GM12892 (cell line): ENCODE data around the gene CSTF1.

Experiments
- DNase-seq: peaks from one replicate; pipeline ENCODE4 v3.0.0; 2011; ENCODE audit not compliant: insufficient read length
- FAIRE-seq: peaks from 2 replicates; lab custom pipeline; 2011; peaks lifted over from hg19 to GRCh38; lab: Jason Lieb, UNC
- POLR2A ChIP-seq: IDR thresholded peaks from 2 replicates; pipeline ENCODE4 v1.6.1; 2011; ENCODE audit warnings: low read depth, low read length, control low read depth
- POLR2AphosphoS5 ChIP-seq: IDR thresholded peaks from 2 replicates; pipeline ENCODE4 v1.6.1; 2011; ENCODE audit warnings: low read depth, low read length, control low read depth
- TAF1 ChIP-seq: IDR thresholded peaks from 2 replicates; pipeline ENCODE4 v1.6.1; 2011; ENCODE audit warnings: low read depth, mild to moderate bottlenecking, control low read depth, low read length, borderline replicate concordance

CSTF1 gene

DNA sequence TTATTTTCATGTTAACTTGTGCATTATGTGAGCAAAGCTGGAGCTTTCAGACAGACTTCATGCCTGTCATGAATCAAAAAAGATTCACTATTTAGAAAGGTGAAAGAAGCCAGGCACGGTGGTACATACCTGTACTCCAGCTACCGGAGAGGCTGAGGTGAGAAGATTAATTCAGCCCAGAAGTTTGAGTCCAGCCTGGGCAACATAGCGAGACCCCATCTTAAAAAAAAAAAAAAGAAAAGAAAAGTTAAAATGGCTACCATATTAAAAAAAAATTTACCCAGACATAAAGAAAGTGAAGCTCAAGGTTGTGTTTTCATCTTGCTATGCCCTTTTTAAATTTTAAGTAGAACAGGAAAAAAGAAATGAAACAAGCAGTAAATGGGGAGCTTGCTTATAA lies 20.5 kb downstream of the CSTF1 start:
- TF ChIP-seq POLR2AphosphoS5 (no peak), POLR2A (no peak), TAF1 (no peak)
- DNase-seq (no peak), FAIRE-seq (no peak)

DNA sequence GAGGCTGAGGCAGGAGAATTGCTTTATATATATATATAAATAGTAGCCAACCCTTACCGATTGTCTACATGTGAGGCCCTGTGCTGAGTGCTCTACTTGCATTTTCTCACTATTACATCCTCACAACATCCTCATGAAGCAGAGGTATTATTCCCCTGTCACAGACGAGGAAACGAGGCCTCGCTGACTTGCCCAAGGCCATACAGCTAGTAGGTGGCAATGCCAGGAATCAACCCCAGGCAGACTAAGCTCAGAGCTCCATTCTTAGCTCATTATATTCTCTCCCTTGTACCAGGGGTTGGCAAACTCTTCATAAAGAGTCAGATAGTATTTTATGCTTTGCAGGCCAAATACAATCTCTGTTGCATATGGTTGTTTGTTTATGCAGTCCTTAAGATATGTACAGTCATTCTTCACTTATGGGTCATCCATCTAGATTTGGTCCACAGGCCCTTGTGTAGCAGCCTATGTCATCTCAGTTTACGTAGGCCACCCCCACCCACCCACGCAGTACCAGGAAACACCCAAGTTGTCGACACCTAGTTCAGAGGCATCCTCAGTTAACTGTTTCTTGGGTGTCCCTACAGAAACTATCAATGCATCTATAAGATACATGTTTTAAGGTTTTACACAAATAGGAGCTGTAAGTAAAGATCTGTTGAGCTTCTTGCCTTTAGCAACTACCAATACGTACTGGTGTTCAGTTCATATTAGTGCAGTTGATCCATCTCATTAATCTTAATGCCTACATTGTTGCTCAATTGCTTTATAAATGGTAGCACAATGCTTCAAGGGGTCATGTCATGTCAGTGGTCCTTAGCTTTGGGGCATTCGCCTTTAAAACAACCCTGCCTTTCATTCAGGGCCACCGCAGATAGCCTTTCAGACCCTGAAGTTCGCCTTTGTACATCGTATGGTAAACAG lies 22.7 kb downstream of the CSTF1 start:
- FAIRE-seq (no peak), DNase-seq (no peak)
- TF ChIP-seq TAF1 (no peak), POLR2A (no peak), POLR2AphosphoS5 (no peak)

DNA sequence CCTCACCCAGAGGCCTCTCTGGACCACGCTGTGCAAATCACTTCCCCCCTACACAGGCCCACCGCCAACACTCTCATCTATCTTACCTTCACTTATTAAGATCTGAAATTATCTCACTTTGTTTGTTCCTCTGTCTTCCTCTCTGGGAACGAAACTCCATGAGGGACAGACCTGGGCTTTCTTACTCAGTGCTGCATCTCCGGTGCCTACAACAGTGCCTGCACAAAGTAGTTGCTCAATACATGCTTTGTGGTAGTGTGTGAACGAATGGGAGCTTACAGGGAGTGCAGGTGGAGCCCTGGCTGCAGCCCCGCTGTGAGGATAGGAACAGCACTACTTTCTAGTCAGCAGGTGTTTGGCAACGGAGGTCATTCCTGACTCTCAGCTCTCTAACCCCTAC lies 25.0 kb downstream of the CSTF1 start:
- DNase-seq: no peak
- TF ChIP-seq POLR2AphosphoS5 (no peak), TAF1 (no peak), POLR2A (no peak)
- FAIRE-seq: no peak

DNA sequence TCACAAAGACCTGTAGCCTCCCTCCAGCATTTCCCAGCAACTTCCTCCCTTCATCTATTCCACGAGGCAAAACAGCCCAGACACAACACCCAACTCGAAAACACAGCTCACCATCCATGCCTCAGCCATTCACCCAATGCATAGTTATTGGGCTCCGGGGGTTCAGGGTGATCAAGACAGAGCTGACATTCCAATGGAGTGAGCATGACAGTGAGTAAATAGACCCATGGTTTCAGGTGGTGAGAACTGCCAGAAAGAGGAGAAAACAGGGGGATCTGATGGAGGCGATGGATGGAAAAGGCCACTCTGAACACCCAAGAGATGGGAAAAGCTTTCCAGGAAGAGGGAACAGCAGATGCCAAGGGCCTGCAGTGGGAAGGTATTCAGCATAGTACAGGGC lies 25.5 kb downstream of the CSTF1 start:
- TF ChIP-seq POLR2A: no peak
- TF ChIP-seq TAF1: no peak
- no peak for TF ChIP-seq POLR2AphosphoS5
- FAIRE-seq: no peak
- no peak for DNase-seq

DNA sequence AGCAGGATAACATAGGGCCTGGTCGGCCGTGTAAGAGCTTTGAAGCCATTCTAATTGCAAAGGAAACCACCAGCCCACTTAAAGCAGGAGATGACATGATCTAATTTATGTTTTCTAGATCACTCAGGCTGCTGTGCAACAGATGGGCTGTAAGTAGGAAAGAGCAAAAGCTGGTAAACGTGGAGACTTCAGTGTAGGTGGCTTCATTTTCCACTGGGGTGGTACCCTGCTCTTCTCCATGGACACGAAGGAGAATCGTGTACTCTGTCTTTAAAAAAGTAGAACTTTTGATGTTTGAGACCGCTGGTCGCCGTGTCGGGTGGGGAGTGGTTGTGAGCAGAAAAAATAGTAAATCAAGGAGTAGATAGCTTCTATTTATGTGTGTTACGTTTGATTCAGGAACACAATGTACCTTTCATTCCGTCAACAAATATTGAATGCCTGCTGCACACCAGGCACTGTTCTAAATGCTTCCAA lies 26.0 kb downstream of the CSTF1 start:
- no peak for DNase-seq
- TF ChIP-seq POLR2A (no peak), POLR2AphosphoS5 (no peak), TAF1 (no peak)
- FAIRE-seq: no peak

DNA sequence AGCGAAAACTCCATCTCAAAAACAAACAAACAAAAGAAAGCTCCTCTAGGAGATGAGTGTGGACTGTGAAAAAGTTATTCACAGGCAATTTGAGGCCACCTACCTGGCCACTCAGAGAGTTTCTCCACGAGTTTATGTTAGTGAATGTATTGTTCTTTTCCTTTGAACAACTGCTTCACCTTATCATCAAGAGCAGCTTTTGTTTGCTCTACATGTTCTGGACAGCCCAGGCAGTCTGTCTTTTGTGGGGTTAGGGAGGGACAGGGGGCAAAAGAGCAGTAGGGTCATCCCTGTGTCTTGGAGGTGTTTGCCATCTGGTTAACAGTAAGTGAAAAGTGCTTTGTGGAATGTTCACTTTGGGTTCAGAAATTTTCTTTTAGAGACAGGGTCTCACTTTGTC lies 27.6 kb downstream of the CSTF1 start:
- TF ChIP-seq POLR2AphosphoS5 (no peak), TAF1 (no peak), POLR2A (no peak)
- DNase-seq (no peak), FAIRE-seq (no peak)

DNA sequence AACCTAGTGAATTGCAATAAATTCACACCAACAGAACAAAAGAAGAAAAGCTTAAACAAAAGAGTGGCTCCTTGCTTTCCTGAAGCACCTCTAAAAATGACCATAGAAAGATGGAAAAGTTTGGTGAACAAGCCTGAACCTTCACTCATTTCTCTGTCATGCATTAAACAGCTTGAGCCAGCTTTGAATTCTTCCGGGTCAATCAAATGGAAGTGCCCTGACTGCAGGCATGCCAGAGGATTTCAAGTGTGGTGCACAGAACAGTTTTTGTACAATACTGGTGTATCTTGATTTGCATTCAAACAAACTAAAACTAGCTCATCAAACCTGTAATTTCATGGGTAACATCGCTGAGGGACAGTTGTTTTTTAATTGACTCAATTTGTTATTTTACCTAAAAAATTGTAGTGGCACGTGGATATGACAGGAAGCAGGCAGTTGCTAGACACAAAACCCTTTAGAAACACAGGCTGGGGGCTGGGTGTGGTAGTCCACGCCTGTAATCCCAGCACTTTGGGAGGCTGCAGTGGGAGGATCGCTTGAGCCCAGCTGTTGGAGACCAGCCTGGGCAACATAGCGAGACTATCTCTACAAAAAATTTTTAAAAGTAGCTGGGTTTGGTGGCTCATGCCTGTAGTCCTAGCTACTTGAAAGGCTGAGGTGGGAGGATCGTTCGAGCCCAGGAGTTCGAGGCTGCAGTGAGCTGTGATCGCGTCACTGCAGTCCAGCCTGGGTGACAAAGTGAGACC lies 28.7 kb downstream of the CSTF1 start:
- no peak for DNase-seq
- no peak for FAIRE-seq
- no peak for TF ChIP-seq POLR2A
- no peak for TF ChIP-seq POLR2AphosphoS5
- no peak for TF ChIP-seq TAF1

DNA sequence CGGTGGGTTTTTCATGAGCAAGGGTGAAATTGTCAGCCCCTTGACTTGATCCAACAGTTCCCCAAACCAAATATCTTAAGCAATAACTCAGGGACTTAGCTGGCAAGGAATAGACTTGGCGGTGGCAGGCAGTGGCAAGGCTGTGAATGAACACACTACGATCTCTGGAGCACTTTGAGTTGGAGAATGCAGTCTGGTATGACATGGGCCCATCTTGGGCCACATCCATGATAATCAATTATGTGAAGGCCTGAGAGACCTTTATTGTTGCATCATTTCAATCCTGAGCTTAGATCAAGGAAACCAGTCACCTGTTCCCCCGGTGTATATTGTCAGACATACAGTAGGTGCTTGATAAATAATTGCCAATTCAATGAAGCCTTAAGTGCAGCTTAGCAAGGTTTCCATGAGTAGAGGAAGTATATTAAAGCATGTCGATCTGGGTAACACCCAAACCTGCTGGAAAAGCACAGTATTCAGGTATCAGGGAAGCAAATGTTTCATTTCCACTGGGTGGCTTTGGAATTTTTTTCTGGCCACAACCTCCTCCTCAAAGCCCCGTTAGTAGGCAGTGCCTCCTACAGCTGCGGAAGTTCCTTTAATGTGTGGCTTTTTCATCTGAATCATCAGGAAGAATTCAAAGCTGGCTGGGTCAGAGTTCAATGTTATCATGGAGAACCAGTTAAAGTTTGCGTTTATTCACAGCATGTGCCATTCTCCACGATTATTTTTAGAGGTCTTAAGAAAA lies 29.8 kb downstream of the CSTF1 start:
- no peak for FAIRE-seq
- TF ChIP-seq TAF1 (no peak), POLR2AphosphoS5 (no peak), POLR2A (no peak)
- no peak for DNase-seq

DNA sequence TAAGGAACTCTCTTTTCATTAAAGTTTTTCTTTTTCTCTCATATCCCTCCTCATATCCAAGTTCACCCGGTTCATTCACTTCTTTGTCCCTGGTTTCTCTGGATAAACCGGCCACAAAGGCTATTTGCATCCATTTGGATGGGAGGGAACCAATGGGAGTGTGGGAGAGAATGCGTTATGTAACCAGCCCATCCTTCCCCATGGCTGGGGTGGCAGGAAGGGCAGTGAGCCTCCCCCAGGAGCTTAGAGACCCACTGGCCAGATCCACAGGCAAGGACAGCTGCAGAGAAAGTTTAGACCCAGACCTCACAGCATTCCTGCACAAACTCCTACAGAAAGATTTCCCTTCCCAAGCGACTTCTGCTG lies 30.4 kb downstream of the CSTF1 start:
- no peak for FAIRE-seq
- TF ChIP-seq POLR2AphosphoS5 (no peak), POLR2A (no peak), TAF1 (no peak)
- no peak for DNase-seq

DNA sequence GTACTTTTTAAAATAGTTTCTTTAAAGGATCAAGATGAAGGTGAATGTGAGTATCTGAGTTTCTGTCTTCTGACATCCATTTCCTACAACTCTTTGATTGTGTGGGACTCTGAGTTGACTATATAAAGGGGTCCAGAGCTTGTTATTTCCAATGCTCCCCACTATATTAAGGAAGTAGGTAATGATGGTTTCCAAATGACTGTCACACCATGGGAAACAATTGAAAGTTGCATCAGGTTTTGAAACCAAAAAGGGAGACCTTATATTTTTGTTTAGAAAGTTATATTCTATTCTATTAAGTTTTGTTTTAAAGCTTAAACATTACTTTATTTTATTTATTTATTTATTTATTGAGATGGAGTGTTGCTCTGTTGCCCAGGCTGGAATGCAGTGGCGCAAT lies 30.8 kb downstream of the CSTF1 start:
- TF ChIP-seq POLR2AphosphoS5 (no peak), POLR2A (no peak), TAF1 (no peak)
- no peak for FAIRE-seq
- DNase-seq: no peak

DNA sequence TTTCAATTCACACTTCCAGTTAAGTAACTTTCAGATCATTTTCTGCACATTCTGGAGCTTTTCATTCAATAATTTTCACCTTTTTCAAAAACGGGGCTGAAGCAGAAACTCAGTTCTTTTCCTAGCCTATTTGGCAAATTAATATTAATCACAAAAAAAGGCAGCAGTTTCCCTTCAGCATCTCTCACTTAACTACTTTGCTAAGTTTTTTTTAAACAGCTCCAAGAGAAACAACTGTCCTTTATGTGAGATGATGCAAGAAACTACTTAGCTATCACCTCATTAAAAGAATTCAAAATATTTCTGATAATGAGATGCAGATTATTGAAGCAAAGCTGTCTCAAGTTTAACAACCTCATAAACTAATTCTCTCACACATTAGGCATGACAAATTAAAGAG lies 31.4 kb downstream of the CSTF1 start:
- DNase-seq (no peak), FAIRE-seq (no peak)
- TF ChIP-seq POLR2AphosphoS5: no peak
- no peak for TF ChIP-seq POLR2A
- no peak for TF ChIP-seq TAF1
